GM18505 (cell line): ENCODE measurements around the gene PSMB2.

Experiments
- ATAC-seq: cut with Tn5 transposase; IDR thresholded peaks from one replicate; pipeline ENCODE4 v1.9.1; 2021; ENCODE audit not compliant: unreplicated experiment
- POLR2A ChIP-seq: IDR thresholded peaks from 4 replicates; pipeline ENCODE4 v1.6.1; 2011; ENCODE audit warnings: borderline replicate concordance; ENCODE audit not compliant: insufficient read depth, insufficient read length; ENCODE audit errors: extremely low read depth

PSMB2 gene

DNA sequence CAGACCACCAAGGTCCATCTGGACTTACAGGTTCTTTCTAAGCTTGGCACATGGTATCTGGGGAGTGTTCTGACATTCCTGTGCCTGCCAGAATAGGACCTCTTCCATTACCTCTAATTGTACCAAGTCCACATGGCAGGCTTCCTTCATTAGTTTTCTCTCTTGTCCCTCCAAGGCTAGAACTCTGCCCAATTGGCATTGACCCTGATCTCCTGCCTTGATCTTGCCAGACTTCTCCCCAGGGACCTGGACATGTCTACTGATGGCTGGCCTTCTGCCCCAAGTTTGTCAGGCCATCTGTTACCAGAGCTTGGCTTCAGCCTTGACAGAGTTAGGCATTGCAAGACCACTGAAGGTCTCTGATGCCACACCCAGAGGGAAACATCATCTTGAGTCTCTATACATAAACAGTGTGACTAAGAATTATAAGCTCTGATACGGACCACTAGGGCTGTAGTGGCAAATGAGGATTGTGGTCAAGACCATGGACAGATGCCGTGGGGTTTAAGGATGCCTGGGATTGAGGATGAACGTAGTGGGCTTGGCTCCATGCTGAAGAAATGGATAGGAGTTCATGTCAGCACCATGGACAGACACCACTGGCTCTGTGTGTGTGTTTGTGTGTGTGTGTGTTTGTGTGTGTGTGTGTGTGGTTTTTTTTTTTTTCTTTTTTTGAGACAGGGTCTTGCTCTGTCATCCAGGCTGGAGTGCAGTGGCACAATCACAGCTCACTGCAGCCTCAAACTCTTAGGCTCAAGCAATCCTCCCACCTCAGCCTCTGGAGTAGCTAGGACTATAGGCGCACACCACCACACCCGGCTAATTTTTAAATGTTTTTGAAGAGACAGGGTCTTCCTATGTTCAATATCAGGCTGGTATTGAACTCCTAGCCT, 19.5 kb upstream of the PSMB2 start:
- ATAC-seq, result no peak
- TF ChIP-seq POLR2A, result no peak

GRCh38 chr1:35659589-35659988, 18.3 kb upstream of the PSMB2 start:
- no peak for TF ChIP-seq POLR2A
- no peak for ATAC-seq

- no peak for TF ChIP-seq POLR2A
These were observed 16.5 kb upstream of the PSMB2 start for GRCh38 chr1:35657851-35658250.

DNA sequence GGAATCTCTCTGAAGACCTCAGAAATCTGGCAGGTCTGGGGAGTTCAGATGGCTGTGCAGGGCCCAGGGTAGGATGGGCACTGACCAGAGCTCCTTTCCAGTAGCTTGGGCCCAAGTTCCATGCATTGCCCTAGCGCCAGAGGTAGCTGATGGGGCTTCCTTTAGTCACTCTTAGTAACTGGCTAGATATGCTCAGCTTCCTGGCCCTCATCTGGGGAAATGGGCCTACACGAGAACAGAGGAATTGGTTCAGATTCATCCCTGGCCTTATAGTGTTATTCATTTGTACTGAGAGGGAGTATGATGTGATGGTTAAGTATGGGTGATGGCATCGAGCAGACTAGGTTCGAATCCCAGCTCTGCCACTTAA, 15.5 kb upstream of the PSMB2 start:
- no peak for ATAC-seq
- TF ChIP-seq POLR2A, result no peak

More at GRCh38 chr1:35657851-35658250, 16.5 kb upstream of the PSMB2 start:
- ATAC-seq, result no peak

DNA sequence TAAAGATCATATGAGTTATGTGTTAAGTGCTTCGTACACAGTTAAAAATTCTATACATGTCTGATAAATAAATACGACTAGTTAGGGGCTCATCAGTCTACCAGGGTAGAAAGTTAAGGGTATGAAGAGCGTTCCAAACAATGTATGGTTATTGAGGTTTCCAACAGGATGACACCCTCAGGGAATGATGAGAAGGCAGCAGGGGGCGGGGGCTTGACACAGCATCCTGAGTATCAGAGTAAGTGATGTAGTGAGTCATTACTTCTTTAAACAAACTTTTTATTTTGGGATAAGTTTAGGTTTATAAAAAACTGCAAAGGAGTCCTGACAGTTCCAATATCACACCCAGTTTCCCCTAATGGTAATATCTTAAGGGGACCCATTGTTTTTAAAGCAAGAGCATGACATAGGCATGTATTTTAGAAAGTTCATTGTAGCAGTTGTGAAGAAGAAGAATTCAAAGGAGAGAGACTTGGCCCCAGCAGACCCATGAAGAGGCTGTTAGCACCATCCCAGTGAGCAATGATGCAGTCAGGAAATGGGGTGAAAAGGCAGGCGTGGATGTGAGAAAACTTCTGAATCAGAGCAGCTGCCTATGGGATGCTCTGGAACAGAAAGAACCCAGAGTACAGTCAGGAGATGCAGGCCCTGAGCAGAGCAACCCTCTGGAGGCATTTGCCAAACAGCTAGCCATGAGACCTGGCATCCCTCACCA, 15.0 kb upstream of the PSMB2 start:
- no peak for TF ChIP-seq POLR2A
- no peak for ATAC-seq

- ATAC-seq, result no peak
- no peak for TF ChIP-seq POLR2A
These were observed 13.9 kb upstream of the PSMB2 start for GRCh38 chr1:35655196-35655595.

DNA sequence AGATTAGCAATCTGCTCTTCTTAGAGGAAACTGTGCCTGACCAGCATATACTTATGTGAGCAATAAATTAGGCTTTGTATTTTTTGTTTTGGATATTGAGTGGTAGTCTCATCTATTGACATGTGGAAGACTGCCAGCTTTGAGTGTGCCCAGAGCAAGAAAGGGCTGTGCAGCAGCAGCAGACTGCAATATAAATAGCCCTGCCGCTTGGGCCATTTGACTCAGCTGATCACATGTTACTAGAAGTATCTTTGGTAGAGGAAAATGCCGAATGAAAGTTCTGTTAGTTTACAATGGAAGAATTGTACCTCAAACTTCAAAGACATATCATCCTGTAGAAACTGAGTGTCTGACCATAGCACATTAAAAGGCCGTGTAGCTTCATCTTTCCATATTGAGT, 9.1 kb upstream of the PSMB2 start:
- ATAC-seq, result no peak
- no peak for TF ChIP-seq POLR2A

- ATAC-seq, result no peak
- no peak for TF ChIP-seq POLR2A
These were observed 4.7 kb upstream of the PSMB2 start for GRCh38 chr1:35646043-35646442.

- no peak for TF ChIP-seq POLR2A
- no peak for ATAC-seq
These were observed 2.9 kb upstream of the PSMB2 start for GRCh38 chr1:35644204-35644603.

DNA sequence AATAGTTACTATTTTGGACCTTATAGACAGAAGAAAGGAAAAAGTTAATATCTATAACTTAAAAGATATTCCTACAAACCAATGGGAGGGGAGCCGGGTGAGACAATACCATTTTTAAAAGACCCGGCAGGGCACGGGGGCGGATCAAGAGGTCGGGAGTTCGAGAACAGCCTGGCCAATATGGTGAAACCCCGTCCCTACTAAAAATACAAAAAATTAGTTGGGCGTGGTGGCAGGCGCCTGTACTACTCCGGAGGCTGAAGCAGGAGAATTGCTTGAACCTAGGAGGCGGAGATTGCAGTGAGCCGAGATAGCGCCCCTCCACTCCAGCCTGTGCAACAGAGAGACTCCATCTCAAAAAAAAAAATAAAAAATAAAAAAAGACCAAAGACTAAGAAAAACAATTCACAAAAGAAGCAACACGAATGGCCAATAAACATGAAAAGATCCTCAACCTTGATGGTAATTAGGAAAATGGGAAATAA, 1.2 kb upstream of the PSMB2 start:
- no peak for TF ChIP-seq POLR2A

DNA sequence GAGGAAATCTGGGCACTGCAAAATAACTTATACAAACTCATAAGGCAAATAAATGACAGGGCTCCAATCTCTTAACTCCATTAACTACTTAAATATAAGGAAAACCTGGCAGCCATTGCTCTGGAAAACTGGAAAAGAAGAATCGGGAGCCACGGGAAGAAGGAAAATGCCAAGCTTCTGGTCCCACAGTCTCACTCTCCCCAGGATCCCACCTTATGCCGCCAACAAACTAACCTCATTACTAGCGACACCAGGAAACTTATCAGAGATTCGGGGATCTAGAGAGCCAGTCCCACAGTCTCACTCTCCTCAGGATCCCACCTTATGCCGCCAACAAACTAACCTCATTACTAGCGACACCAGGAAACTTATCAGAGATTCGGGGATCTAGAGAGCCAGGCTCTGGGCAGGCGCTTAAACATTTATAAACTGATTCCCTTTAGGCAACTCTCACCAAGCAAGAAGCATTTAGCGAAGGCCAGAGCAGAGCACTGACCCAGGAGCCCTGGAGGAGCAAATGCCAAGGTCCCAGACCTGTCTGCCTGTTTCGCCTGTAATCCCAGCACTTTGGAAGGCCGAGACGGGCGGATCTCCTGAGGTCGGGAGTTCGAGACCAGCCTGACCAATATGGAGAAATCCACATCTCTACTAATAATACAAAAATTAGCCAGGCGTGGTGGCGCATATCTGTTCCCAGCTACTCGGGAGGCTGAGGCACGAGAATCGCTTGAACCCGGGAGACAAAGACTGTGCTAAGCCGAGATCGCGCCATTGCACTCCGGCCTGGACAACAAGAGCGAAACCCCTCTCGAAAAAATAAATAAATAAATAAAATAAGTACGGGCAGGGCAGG, 720 bp downstream of the PSMB2 start:
- ATAC-seq, result peak; percentile 3
- TF ChIP-seq POLR2A, result no peak

More for the DNA sequence above, 1.2 kb upstream of the PSMB2 start:
- ATAC-seq, result no peak

- no peak for TF ChIP-seq POLR2A
- no peak for ATAC-seq
These were observed 3.9 kb downstream of the PSMB2 start for GRCh38 chr1:35637401-35637809.

GRCh38 chr1:35633547-35633946, 7.8 kb downstream of the PSMB2 start:
- no peak for TF ChIP-seq POLR2A

More at GRCh38 chr1:35633547-35633946, 7.8 kb downstream of the PSMB2 start:
- ATAC-seq, result no peak
